ENCODE measurements around the gene CRIP2. TPM values are rescaled to one million over a fixed set of nuclear protein-coding genes. Genes with fewer than 3 reads are reported as not detected.

CRIP2 gene
- total and polyA plus RNA-seq, 2 of the 13 experiments (the other 11 are each of a cell fraction or from before 2014, with no cell fraction given) = 31.6 to 37.9 TPM

DNA sequence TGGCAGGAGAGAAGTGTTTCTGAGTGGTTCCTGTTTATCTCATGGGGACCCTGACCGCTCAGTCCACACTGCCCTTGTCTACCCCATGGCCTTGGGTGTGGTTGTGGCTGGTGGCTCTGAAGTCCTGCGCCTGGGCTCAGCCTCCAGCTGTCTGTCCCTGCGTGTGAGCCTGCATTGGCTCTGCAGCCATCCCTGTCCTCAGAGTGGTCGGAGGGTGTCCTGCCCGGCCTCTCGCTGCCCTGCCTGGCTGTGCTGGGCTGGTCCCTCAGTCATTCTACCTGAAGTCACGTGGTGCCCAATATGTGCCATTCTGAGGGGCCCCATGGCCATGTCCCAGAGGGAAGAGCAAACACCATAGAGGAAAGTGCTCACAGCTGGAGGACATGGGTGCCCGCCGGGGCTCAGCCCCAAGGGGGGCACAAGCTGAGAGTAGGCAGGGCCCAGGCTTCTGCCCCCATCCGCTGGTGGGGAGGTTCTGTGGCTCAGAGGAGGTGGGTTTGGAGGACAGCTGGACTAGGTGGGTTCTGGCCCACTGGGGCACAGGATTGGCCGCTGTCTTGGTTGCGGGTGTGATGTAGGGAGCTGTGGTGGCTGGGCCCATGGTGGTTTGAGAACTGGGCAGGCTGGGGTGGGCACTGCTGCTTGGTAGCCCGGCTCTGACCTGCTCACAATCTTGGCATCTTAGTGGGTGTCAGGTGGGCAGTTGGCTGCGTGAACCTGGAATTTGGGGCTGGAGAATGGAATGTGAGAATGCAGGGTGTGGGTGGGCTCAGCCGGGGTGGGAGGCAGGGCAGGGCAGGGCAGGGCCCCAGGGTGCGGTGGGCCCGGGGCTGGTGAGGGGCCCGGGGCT lies 28.1 kb downstream of the CRIP2 start (continued):
- TF ChIP-seq ZNF598 (CRISPR knock-in tag; IDR thresholded peaks at IDR 0.05; ENCODE audit: borderline replicate concordance) (no peak), MZF1 (CRISPR knock-in tag; IDR thresholded peaks at IDR 0.05; ENCODE audit: borderline replicate concordance) (no peak), SP4 (CRISPR knock-in tag; IDR thresholded peaks at IDR 0.05) (no peak), PHF20 (CRISPR knock-in tag; IDR thresholded peaks at IDR 0.05) (no peak), TMF1 (CRISPR knock-in tag; IDR thresholded peaks at IDR 0.05; ENCODE audit: low read depth) (no peak), RBM22 (optimal IDR thresholded peaks at IDR 0.05; ENCODE audit: low read length) (no peak), KLF15 (CRISPR knock-in tag; IDR thresholded peaks at IDR 0.05; ENCODE audit: borderline replicate concordance) (no peak), ZNF432 (CRISPR knock-in tag; IDR thresholded peaks at IDR 0.05; ENCODE audit: borderline replicate concordance) (no peak), ELF4 (CRISPR knock-in tag; IDR thresholded peaks at IDR 0.05; ENCODE audit: borderline replicate concordance) (no peak), TOPORS (CRISPR knock-in tag; IDR thresholded peaks at IDR 0.05) (no peak), ZNF605 (CRISPR knock-in tag; IDR thresholded peaks at IDR 0.05) (0 out of 2 replicates have a peak, but pooled peaks have one; percentile 29), ZNF547 (CRISPR knock-in tag; IDR thresholded peaks at IDR 0.05) (no peak), ZNF317 (CRISPR knock-in tag; IDR thresholded peaks at IDR 0.05) (no peak)
- TF ChIP-seq, protein P1, sequence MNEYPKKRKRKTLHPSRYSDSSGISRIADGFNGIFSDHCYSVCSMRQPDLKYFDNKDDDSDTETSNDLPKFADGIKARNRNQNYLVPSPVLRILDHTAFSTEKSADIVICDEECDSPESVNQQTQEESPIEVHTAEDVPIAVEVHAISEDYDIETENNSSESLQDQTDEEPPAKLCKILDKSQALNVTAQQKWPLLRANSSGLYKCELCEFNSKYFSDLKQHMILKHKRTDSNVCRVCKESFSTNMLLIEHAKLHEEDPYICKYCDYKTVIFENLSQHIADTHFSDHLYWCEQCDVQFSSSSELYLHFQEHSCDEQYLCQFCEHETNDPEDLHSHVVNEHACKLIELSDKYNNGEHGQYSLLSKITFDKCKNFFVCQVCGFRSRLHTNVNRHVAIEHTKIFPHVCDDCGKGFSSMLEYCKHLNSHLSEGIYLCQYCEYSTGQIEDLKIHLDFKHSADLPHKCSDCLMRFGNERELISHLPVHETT (CRISPR knock-in tag; conservative IDR thresholded peaks at IDR 0.05) = no peak
- TF ChIP-seq, protein P2, sequence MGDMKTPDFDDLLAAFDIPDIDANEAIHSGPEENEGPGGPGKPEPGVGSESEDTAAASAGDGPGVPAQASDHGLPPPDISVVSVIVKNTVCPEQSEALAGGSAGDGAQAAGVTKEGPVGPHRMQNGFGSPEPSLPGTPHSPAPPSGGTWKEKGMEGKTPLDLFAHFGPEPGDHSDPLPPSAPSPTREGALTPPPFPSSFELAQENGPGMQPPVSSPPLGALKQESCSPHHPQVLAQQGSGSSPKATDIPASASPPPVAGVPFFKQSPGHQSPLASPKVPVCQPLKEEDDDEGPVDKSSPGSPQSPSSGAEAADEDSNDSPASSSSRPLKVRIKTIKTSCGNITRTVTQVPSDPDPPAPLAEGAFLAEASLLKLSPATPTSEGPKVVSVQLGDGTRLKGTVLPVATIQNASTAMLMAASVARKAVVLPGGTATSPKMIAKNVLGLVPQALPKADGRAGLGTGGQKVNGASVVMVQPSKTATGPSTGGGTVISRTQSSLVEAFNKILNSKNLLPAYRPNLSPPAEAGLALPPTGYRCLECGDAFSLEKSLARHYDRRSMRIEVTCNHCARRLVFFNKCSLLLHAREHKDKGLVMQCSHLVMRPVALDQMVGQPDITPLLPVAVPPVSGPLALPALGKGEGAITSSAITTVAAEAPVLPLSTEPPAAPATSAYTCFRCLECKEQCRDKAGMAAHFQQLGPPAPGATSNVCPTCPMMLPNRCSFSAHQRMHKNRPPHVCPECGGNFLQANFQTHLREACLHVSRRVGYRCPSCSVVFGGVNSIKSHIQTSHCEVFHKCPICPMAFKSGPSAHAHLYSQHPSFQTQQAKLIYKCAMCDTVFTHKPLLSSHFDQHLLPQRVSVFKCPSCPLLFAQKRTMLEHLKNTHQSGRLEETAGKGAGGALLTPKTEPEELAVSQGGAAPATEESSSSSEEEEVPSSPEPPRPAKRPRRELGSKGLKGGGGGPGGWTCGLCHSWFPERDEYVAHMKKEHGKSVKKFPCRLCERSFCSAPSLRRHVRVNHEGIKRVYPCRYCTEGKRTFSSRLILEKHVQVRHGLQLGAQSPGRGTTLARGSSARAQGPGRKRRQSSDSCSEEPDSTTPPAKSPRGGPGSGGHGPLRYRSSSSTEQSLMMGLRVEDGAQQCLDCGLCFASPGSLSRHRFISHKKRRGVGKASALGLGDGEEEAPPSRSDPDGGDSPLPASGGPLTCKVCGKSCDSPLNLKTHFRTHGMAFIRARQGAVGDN (CRISPR knock-in tag; IDR thresholded peaks at IDR 0.05) = peak; percentile 69
- TF ChIP-seq, protein P3, sequence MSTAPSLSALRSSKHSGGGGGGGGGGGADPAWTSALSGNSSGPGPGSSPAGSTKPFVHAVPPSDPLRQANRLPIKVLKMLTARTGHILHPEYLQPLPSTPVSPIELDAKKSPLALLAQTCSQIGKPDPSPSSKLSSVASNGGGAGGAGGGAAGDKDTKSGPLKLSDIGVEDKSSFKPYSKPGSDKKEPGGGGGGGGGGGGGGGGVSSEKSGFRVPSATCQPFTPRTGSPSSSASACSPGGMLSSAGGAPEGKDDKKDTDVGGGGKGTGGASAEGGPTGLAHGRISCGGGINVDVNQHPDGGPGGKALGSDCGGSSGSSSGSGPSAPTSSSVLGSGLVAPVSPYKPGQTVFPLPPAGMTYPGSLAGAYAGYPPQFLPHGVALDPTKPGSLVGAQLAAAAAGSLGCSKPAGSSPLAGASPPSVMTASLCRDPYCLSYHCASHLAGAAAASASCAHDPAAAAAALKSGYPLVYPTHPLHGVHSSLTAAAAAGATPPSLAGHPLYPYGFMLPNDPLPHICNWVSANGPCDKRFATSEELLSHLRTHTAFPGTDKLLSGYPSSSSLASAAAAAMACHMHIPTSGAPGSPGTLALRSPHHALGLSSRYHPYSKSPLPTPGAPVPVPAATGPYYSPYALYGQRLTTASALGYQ (CRISPR knock-in tag; IDR thresholded peaks at IDR 0.05) = no peak
- TF ChIP-seq, protein P4, sequence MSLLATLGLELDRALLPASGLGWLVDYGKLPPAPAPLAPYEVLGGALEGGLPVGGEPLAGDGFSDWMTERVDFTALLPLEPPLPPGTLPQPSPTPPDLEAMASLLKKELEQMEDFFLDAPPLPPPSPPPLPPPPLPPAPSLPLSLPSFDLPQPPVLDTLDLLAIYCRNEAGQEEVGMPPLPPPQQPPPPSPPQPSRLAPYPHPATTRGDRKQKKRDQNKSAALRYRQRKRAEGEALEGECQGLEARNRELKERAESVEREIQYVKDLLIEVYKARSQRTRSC (CRISPR knock-in tag; IDR thresholded peaks at IDR 0.05; ENCODE audit: low read depth) = no peak
- TF ChIP-seq, protein P5, sequence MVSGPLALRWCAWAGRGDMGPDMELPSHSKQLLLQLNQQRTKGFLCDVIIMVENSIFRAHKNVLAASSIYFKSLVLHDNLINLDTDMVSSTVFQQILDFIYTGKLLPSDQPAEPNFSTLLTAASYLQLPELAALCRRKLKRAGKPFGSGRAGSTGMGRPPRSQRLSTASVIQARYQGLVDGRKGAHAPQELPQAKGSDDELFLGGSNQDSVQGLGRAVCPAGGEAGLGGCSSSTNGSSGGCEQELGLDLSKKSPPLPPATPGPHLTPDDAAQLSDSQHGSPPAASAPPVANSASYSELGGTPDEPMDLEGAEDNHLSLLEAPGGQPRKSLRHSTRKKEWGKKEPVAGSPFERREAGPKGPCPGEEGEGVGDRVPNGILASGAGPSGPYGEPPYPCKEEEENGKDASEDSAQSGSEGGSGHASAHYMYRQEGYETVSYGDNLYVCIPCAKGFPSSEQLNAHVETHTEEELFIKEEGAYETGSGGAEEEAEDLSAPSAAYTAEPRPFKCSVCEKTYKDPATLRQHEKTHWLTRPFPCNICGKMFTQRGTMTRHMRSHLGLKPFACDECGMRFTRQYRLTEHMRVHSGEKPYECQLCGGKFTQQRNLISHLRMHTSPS (CRISPR knock-in tag; IDR thresholded peaks at IDR 0.05; ENCODE audit: low read depth) = 0 out of 2 replicates have a peak, but pooled peaks have one; percentile 35

Data from HepG2 (cell line).